HS-5 (cell line): ENCODE results near the gene PTK7.

ENCODE experiments used
- DNase-seq: peaks from one replicate; pipeline ENCODE4 v3.0.0-alpha.2; 2012; ENCODE audit warnings: low read depth

The PTK7 gene

GRCh38 chr6:43146709-43147688 is 70.9 kb downstream of the PTK7 start:
- DNase-seq, result no peak

GRCh38 chr6:43147691-43148477 is 71.8 kb downstream of the PTK7 start:
- no peak for DNase-seq

- no peak for DNase-seq
These were observed 73.2 kb downstream of the PTK7 start for GRCh38 chr6:43149265-43149664.

- no peak for DNase-seq
These were observed 74.1 kb downstream of the PTK7 start for GRCh38 chr6:43150051-43150751.

GRCh38 chr6:43159599-43159998 is 83.5 kb downstream of the PTK7 start:
- no peak for DNase-seq

- no peak for DNase-seq
These were observed 87.8 kb downstream of the PTK7 start for GRCh38 chr6:43163899-43164298.

- DNase-seq, result no peak
These were observed 94.4 kb downstream of the PTK7 start for GRCh38 chr6:43170417-43170930.

GRCh38 chr6:43170931-43171706 is 95.0 kb downstream of the PTK7 start, which contains the start of gene SRF:
TSS of gene SRF (plus strand) at chr6:43171269. CDS start at chr6:43171657, 388 bp downstream.
- peak; percentile 97 for DNase-seq

- DNase-seq, result no peak
These were observed 95.6 kb downstream of the PTK7 start for GRCh38 chr6:43171707-43172103.

- DNase-seq, result no peak
These were observed 96.2 kb downstream of the PTK7 start for GRCh38 chr6:43172104-43173007.

GRCh38 chr6:43173591-43174262 is 97.6 kb downstream of the PTK7 start:
- DNase-seq, result no peak

- peak; percentile 95 for DNase-seq
These were observed 98.4 kb downstream of the PTK7 start for GRCh38 chr6:43174263-43175112.

- DNase-seq, result no peak
These were observed 99.7 kb downstream of the PTK7 start for GRCh38 chr6:43175676-43176422.

GRCh38 chr6:43176423-43176786 is 100.3 kb downstream of the PTK7 start:
- DNase-seq, result no peak

GRCh38 chr6:43178150-43178549 is 102.0 kb downstream of the PTK7 start:
- no peak for DNase-seq

- no peak for DNase-seq
These were observed 103.1 kb downstream of the PTK7 start for GRCh38 chr6:43178951-43179830.

- DNase-seq, result no peak
These were observed 103.9 kb downstream of the PTK7 start for GRCh38 chr6:43180058-43180457.
